Mesenchymal stem cell (in vitro differentiated cells and primary cell): ENCODE results near the gene KCNT1.

Experiments
- DNase-seq: peaks from one replicate; pipeline ENCODE4 v3.0.0-alpha.2; 2013
- H2AFZ ChIP-seq: one replicate; pipeline ENCODE4 v1.6.1; 2013; ENCODE audit warnings: low read depth, mild to moderate bottlenecking, control low read depth, inconsistent platforms, low read length, moderate library complexity
- H2AK5ac ChIP-seq: 2 replicates; pipeline ENCODE4 v1.6.1; 2013; ENCODE audit warnings: low read length, moderate library complexity, mild to moderate bottlenecking, inconsistent platforms; ENCODE audit not compliant: severe bottlenecking
- H2BK120ac ChIP-seq: one replicate; pipeline ENCODE4 v1.6.1; 2013; ENCODE audit warnings: low read depth, mild to moderate bottlenecking, inconsistent platforms, low read length, moderate library complexity
- H2BK12ac ChIP-seq, 2 experiments: one replicate each; pipeline ENCODE4 v1.6.1; 2013; ENCODE audit warnings: inconsistent platforms in 2 of 2, low read length in 2 of 2, mild to moderate bottlenecking in 2 of 2, moderate library complexity in 2 of 2, control low read depth in 1 of 2
- H2BK15ac ChIP-seq: one replicate; pipeline ENCODE4 v1.6.1; 2013; ENCODE audit warnings: mild to moderate bottlenecking, low read depth, inconsistent platforms; ENCODE audit not compliant: poor library complexity, severe bottlenecking
- H2BK5ac ChIP-seq: 2 replicates; pipeline ENCODE4 v1.6.1; 2013; ENCODE audit warnings: low read depth, mild to moderate bottlenecking, low read length, control low read depth, inconsistent platforms; ENCODE audit not compliant: poor library complexity, severe bottlenecking
- H3K14ac ChIP-seq, 2 experiments: one replicate each; pipeline ENCODE4 v1.6.1; 2013; ENCODE audit warnings: inconsistent platforms in 2 of 2, low read length in 2 of 2, control low read depth in 1 of 2, mild to moderate bottlenecking in 1 of 2, moderate library complexity in 1 of 2
- H3K18ac ChIP-seq, 2 experiments: one replicate each; pipeline ENCODE4 v1.6.1; 2013; ENCODE audit warnings: inconsistent platforms in 2 of 2, low read length in 2 of 2, control low read depth in 1 of 2, low read depth in 1 of 2, mild to moderate bottlenecking in 1 of 2
- H3K23ac ChIP-seq, 2 experiments: one replicate each; pipeline ENCODE4 v1.6.1; 2013; ENCODE audit warnings: inconsistent platforms in 2 of 2, low read length in 2 of 2, mild to moderate bottlenecking in 2 of 2, moderate library complexity in 2 of 2, control low read depth in 1 of 2
- H3K27ac ChIP-seq: 2 replicates; pipeline ENCODE4 v1.5.1; 2013; ENCODE audit warnings: mild to moderate bottlenecking, moderate library complexity, low read length, control low read depth, inconsistent platforms; ENCODE audit not compliant: poor library complexity, severe bottlenecking
- H3K27me3 ChIP-seq, 2 experiments: 2 replicates each; pipeline versions ENCODE4 v1.6.1 to v1.7.0; 2013; ENCODE audit warnings: low read length in 2 of 2, mild to moderate bottlenecking in 2 of 2, moderate library complexity in 2 of 2, control low read depth in 1 of 2, inconsistent platforms in 1 of 2; ENCODE audit not compliant: control insufficient read depth in 1 of 2, insufficient read depth in 1 of 2
- H3K36me3 ChIP-seq, 2 experiments: 2 replicates each; pipeline versions ENCODE4 v1.6.1 to v1.7.0; 2013; ENCODE audit warnings: low read length in 2 of 2, control low read depth in 1 of 2, inconsistent platforms in 1 of 2, low read depth in 1 of 2, mild to moderate bottlenecking in 1 of 2; ENCODE audit not compliant: insufficient read depth in 2 of 2, control insufficient read depth in 1 of 2
- H3K4ac ChIP-seq, 2 experiments: one replicate each; pipeline ENCODE4 v1.6.1; 2013; ENCODE audit warnings: inconsistent platforms in 2 of 2, low read length in 2 of 2, mild to moderate bottlenecking in 2 of 2, moderate library complexity in 2 of 2, control low read depth in 1 of 2, low read depth in 1 of 2
- H3K4me1 ChIP-seq: 2 replicates; pipeline ENCODE4 v1.6.1; 2013; ENCODE audit warnings: low read depth, low read length, control low read depth; ENCODE audit not compliant: control insufficient read depth, insufficient read depth
- H3K4me2 ChIP-seq: 2 replicates; pipeline ENCODE4 v1.6.1; 2013; ENCODE audit warnings: low read length, mild to moderate bottlenecking, inconsistent platforms; ENCODE audit not compliant: poor library complexity, severe bottlenecking
- H3K4me3 ChIP-seq, 2 experiments: 2 replicates each; pipeline versions ENCODE4 v1.5.1 to v1.7.0; 2013; ENCODE audit warnings: low read length in 2 of 2, mild to moderate bottlenecking in 2 of 2, control low read depth in 1 of 2, low read depth in 1 of 2; ENCODE audit not compliant: insufficient read depth in 1 of 2
- H3K79me1 ChIP-seq: replicated peaks from 2 replicates; pipeline ENCODE4 v1.6.1; 2013; ENCODE audit warnings: mild to moderate bottlenecking, control low read depth, low read length, inconsistent platforms; ENCODE audit not compliant: poor library complexity, severe bottlenecking
- H3K9ac ChIP-seq: 2 replicates; pipeline ENCODE4 v1.7.0; 2013; ENCODE audit warnings: mild to moderate bottlenecking, low read length, moderate library complexity
- H3K9me3 ChIP-seq: 2 replicates; pipeline ENCODE4 v1.7.0; 2013; ENCODE audit warnings: mild to moderate bottlenecking, low read length; ENCODE audit not compliant: control insufficient read depth
- H4K8ac ChIP-seq: one replicate; pipeline ENCODE4 v1.6.1; 2013; ENCODE audit warnings: inconsistent platforms, mild to moderate bottlenecking, low read length, moderate library complexity
- H4K91ac ChIP-seq: one replicate; pipeline ENCODE4 v1.6.1; 2013; ENCODE audit warnings: mild to moderate bottlenecking, low read length, inconsistent platforms
- WGBS: methylation state at CpG from one replicate; pipeline ENCODE4 v1.1.7; 2013; ENCODE audit warnings: mixed read lengths; 5-methylcytosine and 5-hydroxymethylcytosine counted together

The KCNT1 gene

DNA sequence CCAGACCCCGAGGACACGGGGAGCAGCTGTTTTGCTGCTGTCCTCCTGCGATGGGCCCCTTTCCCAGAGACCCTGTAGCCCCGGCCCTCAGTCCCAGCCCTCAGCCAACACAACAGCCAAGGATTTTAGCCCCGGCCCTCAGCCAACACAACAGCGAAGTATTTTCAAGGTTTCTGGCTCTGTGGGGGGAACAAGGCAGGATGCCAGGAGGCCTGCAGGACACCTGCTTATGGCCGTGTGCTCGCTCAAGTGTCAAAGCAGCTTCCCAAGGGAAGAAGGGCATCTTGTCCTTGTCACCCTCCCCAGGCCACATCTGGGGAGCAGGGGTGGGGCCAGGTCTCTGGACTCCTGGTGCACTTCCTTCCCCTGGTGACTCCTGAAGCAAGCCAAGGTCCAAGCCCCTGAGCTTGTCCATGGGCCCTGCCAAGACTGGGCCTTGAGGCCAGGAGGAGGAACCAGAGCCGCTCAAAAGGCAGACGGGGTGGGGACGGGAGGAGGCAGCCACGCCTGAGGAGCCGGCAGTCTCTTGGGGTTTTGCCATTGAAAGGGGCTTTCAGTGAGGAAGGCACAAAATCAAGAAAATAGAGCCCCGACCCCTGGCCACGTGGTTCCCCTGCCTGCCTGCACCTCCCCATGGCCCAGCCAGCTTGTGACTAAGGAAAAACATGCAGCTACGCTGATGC, 10.8 kb downstream of the KCNT1 start:
- Histone ChIP-seq H2BK5ac (no peak overlapping the region), H3K27me3 (peaks cover 49 to 69% of the 10 kb centered on the region in 2 experiments), H3K27ac (no peak overlapping the region), H3K4me1 (peaks cover 3% of the 10 kb centered on the region), H3K9ac (no peak overlapping the region), H3K9me3 (no peaks in the 10 kb centered on the region), H3K4me3 (no peak overlapping the region), H3K4me2 (no peak overlapping the region), H2BK12ac (no peak overlapping the region), H3K14ac (no peak overlapping the region), H3K4ac (no peak overlapping the region), H3K23ac (no peak overlapping the region), H2BK15ac (no peak overlapping the region), H3K18ac (no peak overlapping the region), H2AFZ (no peak overlapping the region), H3K36me3 (no peaks in the 10 kb centered on the region), H2AK5ac (no peak overlapping the region), H3K79me1 (no peaks in the 10 kb centered on the region), H4K8ac (no peak overlapping the region), H2BK120ac (no peak overlapping the region), H4K91ac (no peak overlapping the region)
- no peak for DNase-seq
- WGBS = 63% methylated on average over 15 of the region's 16 CpGs

DNA sequence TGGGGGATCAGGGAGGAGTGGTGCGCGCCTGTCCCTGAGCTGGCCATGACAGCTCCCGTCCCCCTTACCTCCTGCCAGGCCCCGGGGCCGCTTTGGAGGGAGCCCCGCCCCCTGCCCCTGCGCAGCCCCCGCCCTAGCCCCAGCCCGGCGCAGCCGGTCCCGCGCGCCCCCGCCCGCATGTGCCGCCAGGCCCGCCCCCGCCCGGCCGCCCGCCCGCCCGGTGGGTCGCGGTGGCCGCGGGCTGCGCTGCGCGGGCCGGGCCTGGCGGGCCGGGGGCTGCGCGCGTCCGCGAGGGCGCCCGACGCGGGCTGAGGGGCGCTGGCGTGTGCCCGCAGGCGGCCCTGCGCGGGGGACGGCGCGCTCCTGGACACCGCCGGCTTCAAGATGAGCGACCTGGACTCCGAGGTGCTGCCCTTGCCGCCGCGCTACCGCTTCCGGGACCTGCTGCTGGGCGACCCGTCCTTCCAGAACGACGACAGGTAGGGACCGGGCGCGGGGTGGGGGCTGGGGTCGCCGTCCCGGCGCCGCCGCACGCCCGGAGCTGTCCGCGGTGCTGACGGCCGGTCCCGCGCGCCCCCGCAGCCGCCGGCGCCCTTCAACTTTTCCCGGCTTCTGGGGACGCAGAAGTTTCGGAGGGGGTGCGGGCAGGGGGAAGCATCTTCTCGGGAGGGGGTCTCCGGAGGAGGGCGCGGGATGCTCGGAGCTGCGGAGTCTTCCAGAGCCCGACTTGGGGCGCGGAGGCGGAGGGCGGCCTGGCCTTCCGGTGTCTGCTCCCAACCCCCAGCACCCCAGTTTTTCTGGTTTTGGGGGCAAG, 12.5 kb downstream of the KCNT1 start:
- Histone ChIP-seq H3K14ac (no peak overlapping the region), H3K4me2 (no peak overlapping the region), H4K8ac (no peak overlapping the region), H3K23ac (no peak overlapping the region), H2BK5ac (no peak overlapping the region), H3K4me3 (peak overlapping the region in 1 of 2 experiments; percentile 16), H3K27ac (no peak overlapping the region), H3K36me3 (peaks cover 0 to 3% of the 10 kb centered on the region in 2 experiments), H3K9ac (no peak overlapping the region), H2AFZ (no peak overlapping the region), H3K18ac (no peak overlapping the region), H2BK15ac (no peak overlapping the region), H3K9me3 (no peaks in the 10 kb centered on the region), H3K79me1 (no peaks in the 10 kb centered on the region), H3K4me1 (peaks cover 3% of the 10 kb centered on the region), H3K27me3 (peaks cover 50 to 64% of the 10 kb centered on the region in 2 experiments), H2AK5ac (no peak overlapping the region), H2BK12ac (no peak overlapping the region), H2BK120ac (no peak overlapping the region), H4K91ac (no peak overlapping the region), H3K4ac (no peak overlapping the region)
- no peak for DNase-seq
- 6% methylated on average over 67 of the region's 103 CpGs for WGBS

DNA sequence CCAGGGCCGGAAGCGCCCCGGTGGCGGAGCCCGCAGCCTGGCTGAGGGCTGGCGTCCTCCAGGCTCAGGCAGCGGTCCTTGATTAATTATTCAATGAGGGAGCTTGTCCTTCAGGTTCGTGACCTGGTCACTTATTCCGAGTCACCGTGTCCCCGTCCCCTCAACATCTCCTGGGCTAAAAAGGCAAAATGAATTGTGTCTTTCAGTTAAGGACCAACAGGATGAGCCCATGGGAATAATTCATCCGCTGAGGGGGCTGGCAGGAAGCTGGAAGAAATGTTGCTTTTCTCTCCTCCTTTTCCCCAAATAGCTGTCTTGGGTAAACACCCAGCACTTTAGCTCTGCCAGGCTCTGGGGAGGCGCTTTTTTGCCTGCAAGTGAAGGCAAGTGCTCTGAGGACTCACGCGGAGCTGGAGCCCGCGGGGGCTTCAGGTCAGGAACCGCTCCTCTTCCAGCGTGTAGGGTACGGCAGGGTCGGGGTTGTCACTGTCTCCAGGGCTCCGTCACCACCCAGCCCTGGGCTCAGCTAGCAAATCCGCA, 13.1 kb downstream of the KCNT1 start:
- Histone ChIP-seq H3K4me1 (peaks cover 3% of the 10 kb centered on the region), H2AK5ac (no peak overlapping the region), H3K9ac (no peak overlapping the region), H4K91ac (no peak overlapping the region), H3K4me3 (no peak overlapping the region), H3K4ac (no peak overlapping the region), H3K4me2 (no peak overlapping the region), H3K79me1 (no peaks in the 10 kb centered on the region), H2AFZ (no peak overlapping the region), H3K27me3 (peaks cover 54 to 66% of the 10 kb centered on the region in 2 experiments), H4K8ac (no peak overlapping the region), H2BK12ac (no peak overlapping the region), H2BK15ac (no peak overlapping the region), H3K27ac (no peak overlapping the region), H3K23ac (no peak overlapping the region), H3K9me3 (no peaks in the 10 kb centered on the region), H3K14ac (no peak overlapping the region), H2BK120ac (no peak overlapping the region), H3K18ac (no peak overlapping the region), H3K36me3 (peaks cover 0 to 3% of the 10 kb centered on the region in 2 experiments), H2BK5ac (no peak overlapping the region)
- WGBS = 53% methylated on average over 23 of the region's 23 CpGs
- no peak for DNase-seq

DNA sequence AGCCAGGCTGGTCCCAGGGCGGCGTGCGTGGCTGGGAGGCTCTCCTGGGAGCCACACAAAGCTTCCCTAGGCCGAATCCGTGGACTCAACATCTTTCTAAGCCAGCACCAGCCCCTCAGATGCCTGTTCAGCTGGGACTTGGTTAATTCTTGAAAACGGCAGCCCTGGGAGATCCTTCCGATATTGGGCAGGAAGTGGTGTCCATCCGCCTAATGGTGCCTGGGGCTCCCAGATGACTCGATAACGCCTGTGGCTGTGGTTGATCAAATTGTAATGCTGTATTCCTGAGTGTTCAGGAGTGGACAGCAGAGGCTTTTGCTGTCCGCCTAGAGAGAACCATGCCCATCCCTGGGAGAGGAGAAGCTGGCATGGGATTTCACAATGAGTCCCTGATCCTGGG, 14.1 kb downstream of the KCNT1 start:
- Histone ChIP-seq H3K4ac (no peak overlapping the region), H3K4me3 (no peak overlapping the region), H2AFZ (no peak overlapping the region), H3K4me2 (no peak overlapping the region), H3K36me3 (peaks cover 0 to 3% of the 10 kb centered on the region in 2 experiments), H3K9me3 (no peaks in the 10 kb centered on the region), H2BK15ac (no peak overlapping the region), H3K4me1 (peaks cover 3% of the 10 kb centered on the region), H3K27ac (no peak overlapping the region), H3K18ac (no peak overlapping the region), H3K14ac (no peak overlapping the region), H2BK120ac (no peak overlapping the region), H2AK5ac (no peak overlapping the region), H3K27me3 (peaks cover 54 to 69% of the 10 kb centered on the region in 2 experiments), H3K23ac (no peak overlapping the region), H2BK12ac (no peak overlapping the region), H2BK5ac (no peak overlapping the region), H3K79me1 (no peaks in the 10 kb centered on the region), H4K91ac (no peak overlapping the region), H3K9ac (no peak overlapping the region), H4K8ac (no peak overlapping the region)
- 91% methylated on average over 11 of the region's 11 CpGs for WGBS
- no peak for DNase-seq
